GM23248 (cell line): ENCODE results near the gene CENPP.

Experiments used
- EZH2 ChIP-seq: fragments of 200-600 bp; sonication (generic); IDR thresholded peaks from 2 replicates; pipeline ENCODE4 v1.6.1; 2018; ENCODE audit warnings: antibody characterized with exemption, mild to moderate bottlenecking; ENCODE audit not compliant: insufficient read depth, poor library complexity, severe bottlenecking
- EZH2phosphoT487 ChIP-seq: fragments of 200-600 bp; sonication (generic); IDR thresholded peaks from 2 replicates; pipeline ENCODE4 v1.6.1; 2018; ENCODE audit warnings: antibody characterized with exemption, moderate library complexity, mild to moderate bottlenecking, low read depth; ENCODE audit not compliant: insufficient read depth

DNA sequence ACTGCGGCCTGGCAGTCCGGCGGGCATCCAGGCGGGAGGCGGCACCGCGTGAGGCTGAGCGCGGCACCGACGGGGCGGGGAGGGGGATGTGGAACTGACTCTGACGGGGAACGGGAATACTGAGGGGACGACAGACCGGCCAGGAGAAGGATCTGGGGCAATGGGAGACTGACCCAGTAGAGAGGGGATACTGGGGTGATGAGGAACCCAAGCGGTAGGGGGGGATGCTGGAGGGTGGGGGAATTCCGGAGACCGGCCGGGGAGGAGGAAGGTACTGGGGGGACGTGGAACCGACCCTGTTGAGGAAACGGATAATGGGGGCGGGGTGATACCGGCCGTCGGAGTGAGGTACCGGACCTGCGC, 343.8 kb downstream of the CENPP start:
- TF ChIP-seq EZH2phosphoT487 (no peak), EZH2 (no peak)
